ENCODE measurements around the gene REEP5. TPM values are rescaled to one million over a fixed set of nuclear protein-coding genes. Genes with fewer than 3 reads are reported as not detected.
"Not testable (repeated sequence)": the region's sequence is repeated elsewhere in the genome, so short reads cannot be mapped to it uniquely, and the experiment has no call there.

REEP5 gene
- total and polyA plus RNA-seq, 9 of the 15 experiments (the other 6 are each of a cell fraction or from before 2014, with no cell fraction given), result 14.7 to 102 (median 36.0) TPM

- Histone ChIP-seq H4K20me1 (replicated peaks; ENCODE audit: control insufficient read depth, insufficient read depth, low read length) (no peaks in the 10 kb centered on the region; the same call in 1 of the 2 replicates), H3K4me2 (ENCODE audit: insufficient read depth, low read length) (no peak overlapping the region), H3K9me1 (ENCODE audit: control insufficient read depth, insufficient read depth, low read length) (no peaks in the 10 kb centered on the region), H3K27ac (ENCODE audit: extremely low read depth, low read depth, low read length) (no peak overlapping the region), H3K4me1 (replicated peaks in 1 of 2; ENCODE audit: control insufficient read depth in 2 of 2, insufficient read depth in 2 of 2, low read length in 2 of 2) (no peaks in the 10 kb centered on the region), H2AFZ (ENCODE audit: low read depth, low read length) (no peak overlapping the region), H3K9me3 (replicated peaks; ENCODE audit: control insufficient read depth, insufficient read depth, low read depth, low read length) (no peaks in the 10 kb centered on the region), H3K27me3 (ENCODE audit: control insufficient read depth in 2 of 2, insufficient read depth in 2 of 2, low read length in 2 of 2) (no peaks in the 10 kb centered on the region), H3K79me2 (ENCODE audit: control insufficient read depth, insufficient read depth, low read length) (no peaks in the 10 kb centered on the region), H3K9ac (ENCODE audit: insufficient read depth in 1 of 2, low read depth in 2 of 2, low read length in 2 of 2) (no peak overlapping the region), H3K36me3 (ENCODE audit: control insufficient read depth, insufficient read depth, low read length) (peaks cover 43% of the 10 kb centered on the region; the same call in 2 of the 3 replicates), H3K4me3 (no peak overlapping the region)
- ChIA-PET CTCF (ENCODE audit: low intra/inter-chr PET ratio) (no interaction called here), POLR2A (no interaction called here)
- no peak for ATAC-seq
- BruUV-seq (replicated peaks), result no TSS peak
- TF ChIP-seq THRAP3 (IDR thresholded peaks at IDR 0.05; ENCODE audit: borderline replicate concordance) (no peak), YBX1 (IDR thresholded peaks at IDR 0.05) (no peak), TCF7L2 (IDR thresholded peaks at IDR 0.05; ENCODE audit: low read depth, low read length) (no peak), ZNF3 (CRISPR knock-in tag; IDR thresholded peaks at IDR 0.05) (no peak), EWSR1 (IDR thresholded peaks at IDR 0.05; ENCODE audit: borderline replicate concordance, low read depth, partially characterized antibody) (no peak), RAD21 (CRISPR knock-in tag; conservative IDR thresholded peaks at IDR 0.05 in 1 of 2, IDR thresholded peaks at IDR 0.05 in 1 of 2) (no peak), HNRNPH1 (optimal IDR thresholded peaks at IDR 0.05; ENCODE audit: low read depth, low read length) (no peak), MEIS2 (IDR thresholded peaks at IDR 0.05; ENCODE audit: partially characterized antibody) (no peak), THAP7 (CRISPR knock-in tag; IDR thresholded peaks at IDR 0.05) (no peak), NCOA4 (IDR thresholded peaks at IDR 0.05; ENCODE audit: partially characterized antibody) (no peak), FOXP1 (CRISPR knock-in tag; IDR thresholded peaks at IDR 0.05) (no peak), RFX5 (IDR thresholded peaks at IDR 0.05; ENCODE audit: low read depth, low read length) (no peak), ZNF175 (CRISPR knock-in tag; IDR thresholded peaks at IDR 0.05; ENCODE audit: low read depth) (no peak), CBFA2T3 (IDR thresholded peaks at IDR 0.05) (no peak), NEUROD1 (IDR thresholded peaks at IDR 0.05; ENCODE audit: borderline replicate concordance, low read depth, low read length, partially characterized antibody) (no peak), SP1 (CRISPR knock-in tag; IDR thresholded peaks at IDR 0.05) (no peak), HMGN3 (IDR thresholded peaks at IDR 0.05; ENCODE audit: borderline replicate concordance, extremely low read depth, insufficient read length, low read depth, low read length) (no peak), DPF2 (IDR thresholded peaks at IDR 0.05) (no peak), CC2D1A (IDR thresholded peaks at IDR 0.05) (no peak)
- DNase-seq (ENCODE audit: extremely low read depth in 1 of 4, low spot score in 3 of 4), result no peak
- intact Hi-C loops (cut with micrococcal nuclease) (no loop called here), in situ Hi-C loops (cut with MboI) (no loop called here)
- 98% methylated on average over 6 of the region's 13 CpGs for WGBS (ENCODE audit: insufficient coverage, low coverage, missing lambda C conversion rate)
- no peak for FAIRE-seq
Observed at GRCh38 chr5:112892776-112893175, 29.3 kb downstream of the REEP5 start.

DNA sequence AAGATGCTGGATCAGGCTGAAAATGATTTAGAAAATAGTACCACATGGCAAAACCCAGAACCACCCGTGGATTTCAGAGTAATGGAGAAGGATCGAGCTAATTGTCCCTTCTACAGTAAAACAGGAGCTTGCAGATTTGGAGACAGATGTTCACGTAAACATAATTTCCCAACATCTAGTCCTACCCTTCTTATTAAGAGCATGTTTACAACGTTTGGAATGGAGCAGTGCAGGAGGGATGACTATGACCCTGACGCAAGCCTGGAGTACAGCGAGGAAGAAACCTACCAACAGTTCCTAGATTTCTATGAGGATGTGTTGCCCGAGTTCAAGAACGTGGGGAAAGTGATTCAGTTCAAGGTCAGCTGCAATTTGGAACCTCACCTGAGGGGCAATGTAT is 30.0 kb downstream of the REEP5 start:
- POLR2A ChIA-PET; CTCF ChIA-PET (ENCODE audit: low intra/inter-chr PET ratio); FAIRE-seq; ATAC-seq; H4K20me1 ChIP-seq (replicated peaks; ENCODE audit: control insufficient read depth, insufficient read depth, low read length); intact Hi-C loops (cut with micrococcal nuclease); H3K27ac ChIP-seq (ENCODE audit: extremely low read depth, low read depth, low read length); H3K9me3 ChIP-seq (replicated peaks; ENCODE audit: control insufficient read depth, insufficient read depth, low read depth, low read length); H3K4me1 ChIP-seq (replicated peaks in 1 of 2; ENCODE audit: control insufficient read depth in 2 of 2, insufficient read depth in 2 of 2, low read length in 2 of 2); BruUV-seq (replicated peaks); H3K4me2 ChIP-seq (ENCODE audit: insufficient read depth, low read length); DNase-seq (ENCODE audit: extremely low read depth in 1 of 4, low spot score in 3 of 4); in situ Hi-C loops (cut with MboI); H2AFZ ChIP-seq (ENCODE audit: low read depth, low read length); H3K9ac ChIP-seq (ENCODE audit: insufficient read depth in 1 of 2, low read depth in 2 of 2, low read length in 2 of 2); H3K27me3 ChIP-seq (ENCODE audit: control insufficient read depth in 2 of 2, insufficient read depth in 2 of 2, low read length in 2 of 2); H3K9me1 ChIP-seq (ENCODE audit: control insufficient read depth, insufficient read depth, low read length); H3K4me3 ChIP-seq; H3K79me2 ChIP-seq (ENCODE audit: control insufficient read depth, insufficient read depth, low read length): not testable (repeated sequence)
- peaks cover 42% of the 10 kb centered on the region; the same call in 2 of the 3 replicates for H3K36me3 ChIP-seq (ENCODE audit: control insufficient read depth, insufficient read depth, low read length)
- WGBS (ENCODE audit: insufficient coverage, low coverage, missing lambda C conversion rate), result 72% methylated on average over 7 of the region's 8 CpGs
